OCI-LY1 (cell line): ENCODE results near the gene UTS2R.

Experiments
- H2AFZ ChIP-seq: fragments of 200-600 bp; sonication (generic), shearing (Covaris generic); 2 replicates; pipeline ENCODE4 v1.6.0; 2014; ENCODE audit warnings: antibody characterized with exemption, mild to moderate bottlenecking, low read length
- H3F3A ChIP-seq: fragments of 200-600 bp; sonication (generic), shearing (Covaris generic); 2 replicates; pipeline ENCODE4 v1.6.0; 2014; ENCODE audit warnings: mild to moderate bottlenecking, antibody characterized with exemption, low read length, moderate library complexity; ENCODE audit not compliant: insufficient read depth
- H3K27ac ChIP-seq: fragments of 200-600 bp; sonication (generic); 2 replicates; pipeline ENCODE4 v1.5.1; 2014; ENCODE audit warnings: low read length, mixed run types, mild to moderate bottlenecking, low read depth; ENCODE audit not compliant: poor library complexity, severe bottlenecking
- H3K27me3 ChIP-seq: fragments of 200-600 bp; sonication (generic); 2 replicates; pipeline ENCODE4 v1.6.0; 2014; ENCODE audit warnings: antibody characterized with exemption, mild to moderate bottlenecking, low read length, moderate library complexity; ENCODE audit not compliant: insufficient read depth
- H3K36me3 ChIP-seq: fragments of 200-600 bp; sonication (generic); 2 replicates; pipeline ENCODE4 v1.6.1; 2014; ENCODE audit warnings: mild to moderate bottlenecking, antibody characterized with exemption, low read length, moderate library complexity, mixed read lengths; ENCODE audit not compliant: insufficient read depth
- H3K4me1 ChIP-seq: fragments of 200-600 bp; sonication (generic); 2 replicates; pipeline ENCODE4 v1.5.1; 2014; ENCODE audit warnings: mild to moderate bottlenecking, low read length, moderate library complexity; ENCODE audit not compliant: insufficient read depth, severe bottlenecking
- H3K4me2 ChIP-seq: fragments of 200-600 bp; sonication (generic), shearing (Covaris generic); 2 replicates; pipeline ENCODE4 v1.6.1; 2014; ENCODE audit warnings: low read length
- H3K4me3 ChIP-seq: fragments of 200-600 bp; sonication (generic); 2 replicates; pipeline ENCODE4 v1.5.1; 2014; ENCODE audit warnings: low read length, low read depth, mild to moderate bottlenecking, mixed read lengths; ENCODE audit not compliant: poor library complexity, severe bottlenecking
- H3K79me2 ChIP-seq: fragments of 200-600 bp; shearing (Covaris generic); 2 replicates; pipeline ENCODE4 v1.6.1; 2016; ENCODE audit warnings: mixed run types, low read length, mixed read lengths; ENCODE audit not compliant: insufficient read depth
- H3K9ac ChIP-seq: fragments of 200-600 bp; sonication (generic), shearing (Covaris generic); 2 replicates; pipeline ENCODE4 v1.6.1; 2014; ENCODE audit warnings: mild to moderate bottlenecking, low read length, mixed read lengths
- H3K9me2 ChIP-seq: fragments of 200-600 bp; sonication (generic), shearing (Covaris generic); 2 replicates; pipeline ENCODE4 v1.6.1; 2014; ENCODE audit warnings: low read depth, mild to moderate bottlenecking, low read length, mixed read lengths
- H3K9me3 ChIP-seq: fragments of 200-600 bp; shearing (Covaris generic); 2 replicates; pipeline ENCODE4 v1.6.1; 2014; ENCODE audit warnings: low read length, mixed read lengths
- H4K20me1 ChIP-seq: fragments of 200-600 bp; sonication (generic), shearing (Covaris generic); 2 replicates; pipeline ENCODE4 v1.6.0; 2016; ENCODE audit warnings: mild to moderate bottlenecking, low read length; ENCODE audit not compliant: insufficient read depth
- CTCF ChIP-seq: fragments of 200-600 bp; sonication (generic), shearing (Covaris generic); IDR thresholded peaks from 2 replicates; pipeline ENCODE4 v1.5.1; 2017; ENCODE audit warnings: mild to moderate bottlenecking, antibody characterized with exemption, low read length, moderate library complexity, mixed read lengths
- EZH2 ChIP-seq: fragments of 200-600 bp; sonication (generic), shearing (Covaris generic); IDR thresholded peaks from 2 replicates; pipeline ENCODE4 v1.8.0; 2017; ENCODE audit warnings: borderline replicate concordance, mixed run types, mild to moderate bottlenecking, antibody characterized with exemption, low read length, moderate library complexity, mixed read lengths

UTS2R gene

DNA sequence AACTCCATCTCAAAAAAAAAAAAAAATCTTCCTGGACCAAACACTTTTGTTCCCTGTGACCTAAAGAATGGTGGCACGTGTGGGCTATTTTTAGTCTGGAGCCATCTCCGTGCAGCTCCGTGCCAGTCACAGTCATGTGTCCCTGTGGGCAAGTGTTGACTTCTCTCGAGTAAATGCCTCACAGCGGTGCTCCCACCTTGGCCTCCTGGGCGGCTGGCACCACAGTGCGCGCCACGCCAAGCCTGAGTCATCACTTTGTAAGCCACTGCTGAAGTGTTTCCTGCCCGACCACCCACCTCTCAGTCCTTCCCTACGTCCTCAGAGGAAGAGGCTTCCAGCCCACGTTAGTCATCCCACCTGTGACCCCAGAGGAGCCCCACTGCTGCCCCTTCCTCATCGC lies 35.7 kb downstream of the UTS2R start:
- Histone ChIP-seq H3K27me3 (no peaks in the 10 kb centered on the region), H4K20me1 (no peaks in the 10 kb centered on the region), H3K4me3 (no peak overlapping the region), H3K36me3 (peaks cover 14% of the 10 kb centered on the region), H3K9me2 (no peaks in the 10 kb centered on the region), H3K27ac (no peak overlapping the region), H3K4me2 (no peak overlapping the region), H3K4me1 (no peaks in the 10 kb centered on the region), H3K9me3 (no peaks in the 10 kb centered on the region), H3K9ac (no peak overlapping the region), H3F3A (no peaks in the 10 kb centered on the region), H2AFZ (no peak overlapping the region), H3K79me2 (no peaks in the 10 kb centered on the region)
- no peak for TF ChIP-seq CTCF
- TF ChIP-seq EZH2: no peak

DNA sequence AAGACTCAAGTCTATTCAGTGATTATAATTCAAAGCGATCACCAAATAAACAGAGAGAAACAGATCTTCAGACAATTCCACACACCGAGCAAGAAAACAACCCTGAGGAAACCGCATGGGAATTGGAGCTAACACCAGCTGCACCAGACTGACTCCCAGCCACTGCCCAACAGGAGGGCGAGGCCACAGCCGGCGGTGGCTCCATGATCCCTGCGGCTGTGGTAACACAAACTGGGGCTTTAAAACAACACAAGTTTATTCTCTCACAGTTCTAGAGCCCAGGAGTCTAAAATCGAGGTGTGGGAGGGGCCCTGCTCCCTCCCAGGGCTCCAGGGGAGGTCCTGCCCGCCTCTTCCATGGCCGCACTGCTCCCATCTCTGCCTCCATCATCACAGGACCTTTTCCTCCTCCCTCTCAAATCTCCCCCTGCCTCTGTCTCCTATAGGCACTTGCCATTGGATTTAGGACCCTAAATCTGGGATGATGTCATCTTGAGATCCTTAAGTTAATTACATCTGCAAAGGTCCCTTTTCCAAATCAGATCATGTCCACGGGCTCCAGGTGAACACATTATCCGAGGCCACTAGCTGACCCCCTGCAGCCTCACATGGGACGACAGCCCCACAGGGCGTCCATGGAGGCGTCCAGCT lies 36.8 kb downstream of the UTS2R start:
- no peaks in the 10 kb centered on the region for H3K9me2 ChIP-seq
- H3K9ac ChIP-seq: no peak overlapping the region
- H3K4me3 ChIP-seq: no peak overlapping the region
- no peak overlapping the region for H3K4me2 ChIP-seq
- H3K27me3 ChIP-seq: no peaks in the 10 kb centered on the region
- no peaks in the 10 kb centered on the region for H3F3A ChIP-seq
- H3K27ac ChIP-seq: no peak overlapping the region
- no peaks in the 10 kb centered on the region for H3K4me1 ChIP-seq
- TF ChIP-seq CTCF: no peak
- TF ChIP-seq EZH2: no peak
- H4K20me1 ChIP-seq: no peaks in the 10 kb centered on the region
- no peaks in the 10 kb centered on the region for H3K79me2 ChIP-seq
- H2AFZ ChIP-seq: no peak overlapping the region
- H3K9me3 ChIP-seq: no peaks in the 10 kb centered on the region
- peaks cover 15% of the 10 kb centered on the region for H3K36me3 ChIP-seq

GRCh38 chr17:82408938-82409318 lies 37.4 kb downstream of the UTS2R start:
- no peaks in the 10 kb centered on the region for H4K20me1 ChIP-seq
- H3K4me3 ChIP-seq: no peak overlapping the region
- H3K79me2 ChIP-seq: no peaks in the 10 kb centered on the region
- no peak overlapping the region for H3K4me2 ChIP-seq
- H3K9me3 ChIP-seq: no peaks in the 10 kb centered on the region
- no peak overlapping the region for H2AFZ ChIP-seq
- no peak for TF ChIP-seq CTCF
- TF ChIP-seq EZH2: no peak
- H3F3A ChIP-seq: no peaks in the 10 kb centered on the region
- H3K36me3 ChIP-seq: peaks cover 10% of the 10 kb centered on the region
- H3K27me3 ChIP-seq: no peaks in the 10 kb centered on the region
- H3K27ac ChIP-seq: no peak overlapping the region
- no peaks in the 10 kb centered on the region for H3K9me2 ChIP-seq
- H3K9ac ChIP-seq: no peak overlapping the region
- H3K4me1 ChIP-seq: no peaks in the 10 kb centered on the region
